Astrocyte of the spinal cord (primary cell): ENCODE results near the gene PCDHGB2.
"Not testable (repeated sequence)": the region's sequence is repeated elsewhere in the genome, so short reads cannot be mapped to it uniquely, and the experiment has no call there.

Source experiments
- DNase-seq: peaks from one replicate; pipeline ENCODE4 v3.0.0; 2011; ENCODE audit warnings: low read depth, low spot score
- H3K4me3 ChIP-seq: 2 replicates; pipeline ENCODE4 v1.5.1; 2011; ENCODE audit warnings: low read depth, mild to moderate bottlenecking, low read length, moderate library complexity
- in situ Hi-C: cut with HindIII; loops from 2 replicates; pipeline ENCODE4 v1.10.0; 2017; ENCODE audit warnings: low sequenced_read_pairs
- TF ChIP-seq, protein P1 (sequence below): IDR thresholded peaks from 2 replicates; pipeline ENCODE4 v1.5.1; 2012; ENCODE audit warnings: low read depth, mild to moderate bottlenecking, low read length, inconsistent platforms

Gene PCDHGB2

DNA sequence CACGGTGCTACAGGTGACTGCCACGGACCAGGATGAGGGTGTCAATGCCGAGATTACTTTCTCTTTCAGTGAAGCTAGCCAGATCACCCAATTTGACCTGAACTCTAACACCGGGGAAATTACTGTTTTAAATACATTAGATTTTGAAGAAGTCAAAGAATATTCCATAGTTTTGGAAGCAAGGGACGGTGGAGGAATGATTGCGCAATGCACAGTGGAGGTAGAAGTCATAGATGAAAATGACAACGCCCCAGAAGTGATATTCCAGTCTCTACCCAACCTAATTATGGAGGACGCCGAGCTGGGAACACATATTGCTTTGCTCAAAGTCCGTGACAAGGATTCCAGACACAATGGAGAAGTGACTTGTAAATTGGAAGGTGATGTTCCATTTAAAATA lies 28.9 kb downstream of the PCDHGB2 start:
- in situ Hi-C loops = no loop called here
- H3K4me3 ChIP-seq = no peak overlapping the region
- TF ChIP-seq, protein P1, sequence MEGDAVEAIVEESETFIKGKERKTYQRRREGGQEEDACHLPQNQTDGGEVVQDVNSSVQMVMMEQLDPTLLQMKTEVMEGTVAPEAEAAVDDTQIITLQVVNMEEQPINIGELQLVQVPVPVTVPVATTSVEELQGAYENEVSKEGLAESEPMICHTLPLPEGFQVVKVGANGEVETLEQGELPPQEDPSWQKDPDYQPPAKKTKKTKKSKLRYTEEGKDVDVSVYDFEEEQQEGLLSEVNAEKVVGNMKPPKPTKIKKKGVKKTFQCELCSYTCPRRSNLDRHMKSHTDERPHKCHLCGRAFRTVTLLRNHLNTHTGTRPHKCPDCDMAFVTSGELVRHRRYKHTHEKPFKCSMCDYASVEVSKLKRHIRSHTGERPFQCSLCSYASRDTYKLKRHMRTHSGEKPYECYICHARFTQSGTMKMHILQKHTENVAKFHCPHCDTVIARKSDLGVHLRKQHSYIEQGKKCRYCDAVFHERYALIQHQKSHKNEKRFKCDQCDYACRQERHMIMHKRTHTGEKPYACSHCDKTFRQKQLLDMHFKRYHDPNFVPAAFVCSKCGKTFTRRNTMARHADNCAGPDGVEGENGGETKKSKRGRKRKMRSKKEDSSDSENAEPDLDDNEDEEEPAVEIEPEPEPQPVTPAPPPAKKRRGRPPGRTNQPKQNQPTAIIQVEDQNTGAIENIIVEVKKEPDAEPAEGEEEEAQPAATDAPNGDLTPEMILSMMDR = no peak
- DNase-seq = no peak

DNA sequence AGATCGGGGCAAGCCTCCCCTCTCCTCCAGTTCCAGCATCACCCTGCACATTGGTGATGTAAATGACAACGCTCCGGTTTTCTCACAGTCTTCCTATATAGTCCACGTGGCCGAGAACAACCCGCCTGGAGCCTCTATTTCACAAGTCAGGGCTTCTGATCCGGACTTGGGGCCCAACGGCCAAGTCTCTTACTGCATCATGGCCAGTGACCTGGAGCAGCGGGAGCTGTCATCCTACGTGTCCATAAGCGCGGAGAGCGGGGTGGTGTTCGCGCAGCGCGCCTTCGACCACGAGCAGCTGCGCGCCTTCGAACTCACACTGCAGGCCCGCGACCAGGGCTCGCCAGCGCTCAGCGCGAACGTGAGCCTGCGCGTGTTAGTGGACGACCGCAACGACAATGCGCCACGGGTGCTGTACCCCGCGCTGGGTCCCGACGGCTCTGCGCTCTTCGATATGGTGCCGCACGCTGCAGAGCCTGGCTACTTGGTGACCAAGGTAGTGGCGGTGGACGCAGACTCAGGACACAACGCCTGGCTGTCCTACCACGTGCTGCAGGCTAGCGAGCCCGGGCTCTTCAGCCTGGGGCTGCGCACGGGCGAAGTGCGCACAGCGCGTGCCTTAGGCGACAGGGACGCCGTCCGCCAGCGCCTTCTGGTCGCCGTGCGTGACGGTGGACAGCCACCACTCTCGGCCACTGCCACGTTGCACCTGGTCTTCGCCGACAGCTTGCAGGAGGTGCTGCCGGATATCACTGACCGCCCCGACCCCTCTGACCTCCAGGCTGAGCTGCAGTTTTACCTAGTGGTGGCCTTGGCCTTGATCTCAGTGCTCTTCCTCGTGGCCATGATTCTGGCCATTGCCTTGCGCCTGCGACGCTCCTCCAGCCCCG lies 29.6 kb downstream of the PCDHGB2 start:
- in situ Hi-C loops = no loop called here
- H3K4me3 ChIP-seq = no peak overlapping the region
- DNase-seq = no peak

DNA sequence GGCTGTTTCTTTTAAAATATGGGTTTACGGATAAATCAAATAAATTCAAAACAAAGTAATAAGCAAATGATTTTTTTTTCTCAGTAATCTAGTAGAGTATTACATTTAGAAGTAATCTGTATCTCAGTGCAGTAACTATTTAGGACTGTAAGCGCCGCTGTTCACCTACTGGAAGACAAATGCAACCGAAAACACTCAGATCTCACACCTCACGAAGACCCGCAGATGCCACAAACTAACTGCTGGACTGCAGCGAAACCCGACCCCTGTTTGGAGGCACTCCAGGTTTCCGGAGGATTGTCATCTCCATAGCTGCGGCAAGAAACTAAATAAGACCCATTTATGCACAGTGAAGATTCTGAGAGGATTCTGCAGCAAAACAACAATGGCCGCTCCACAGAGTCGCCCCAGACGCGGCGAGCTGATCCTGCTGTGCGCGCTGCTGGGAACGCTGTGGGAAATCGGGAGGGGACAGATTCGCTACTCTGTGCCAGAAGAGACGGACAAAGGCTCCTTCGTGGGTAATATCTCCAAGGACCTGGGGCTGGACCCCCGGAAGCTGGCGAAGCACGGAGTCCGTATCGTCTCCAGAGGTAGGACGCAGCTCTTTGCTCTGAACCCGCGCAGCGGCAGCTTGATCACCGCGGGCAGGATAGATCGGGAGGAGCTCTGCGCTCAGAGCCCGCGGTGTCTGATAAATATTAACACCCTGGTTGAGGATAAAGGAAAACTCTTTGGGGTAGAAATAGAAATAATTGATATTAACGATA lies 32.8 kb downstream of the PCDHGB2 start, which contains the start of gene PCDHGA8:
TSS of gene PCDHGA8 (plus strand) at position 205 of the 770 bp plus-strand sequence. CDS start at position 386, 181 bp downstream.
- TF ChIP-seq, protein P1 = peak; percentile 13
- in situ Hi-C loops = no loop called here
- no peak for DNase-seq
- H3K4me3 ChIP-seq = no peak within 1 kb of the TSS

More for the DNA sequence above, 29.6 kb downstream of the PCDHGB2 start:
- TF ChIP-seq, protein P1 = no peak

DNA sequence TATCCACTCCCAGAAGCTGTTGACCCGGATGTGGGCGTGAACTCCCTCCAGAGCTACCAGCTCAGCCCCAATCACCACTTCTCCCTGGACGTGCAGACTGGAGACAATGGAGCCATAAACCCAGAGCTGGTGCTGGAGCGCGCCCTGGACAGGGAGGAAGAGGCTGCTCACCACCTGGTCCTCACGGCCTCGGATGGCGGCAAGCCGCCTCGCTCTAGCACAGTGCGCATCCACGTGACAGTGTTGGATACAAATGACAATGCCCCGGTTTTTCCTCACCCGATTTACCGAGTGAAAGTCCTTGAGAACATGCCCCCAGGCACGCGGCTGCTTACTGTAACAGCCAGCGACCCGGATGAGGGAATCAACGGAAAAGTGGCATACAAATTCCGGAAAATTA lies 33.5 kb downstream of the PCDHGB2 start:
- no peak for DNase-seq
- TF ChIP-seq, protein P1 = no peak
- in situ Hi-C loops = no loop called here
- H3K4me3 ChIP-seq = no peak overlapping the region

DNA sequence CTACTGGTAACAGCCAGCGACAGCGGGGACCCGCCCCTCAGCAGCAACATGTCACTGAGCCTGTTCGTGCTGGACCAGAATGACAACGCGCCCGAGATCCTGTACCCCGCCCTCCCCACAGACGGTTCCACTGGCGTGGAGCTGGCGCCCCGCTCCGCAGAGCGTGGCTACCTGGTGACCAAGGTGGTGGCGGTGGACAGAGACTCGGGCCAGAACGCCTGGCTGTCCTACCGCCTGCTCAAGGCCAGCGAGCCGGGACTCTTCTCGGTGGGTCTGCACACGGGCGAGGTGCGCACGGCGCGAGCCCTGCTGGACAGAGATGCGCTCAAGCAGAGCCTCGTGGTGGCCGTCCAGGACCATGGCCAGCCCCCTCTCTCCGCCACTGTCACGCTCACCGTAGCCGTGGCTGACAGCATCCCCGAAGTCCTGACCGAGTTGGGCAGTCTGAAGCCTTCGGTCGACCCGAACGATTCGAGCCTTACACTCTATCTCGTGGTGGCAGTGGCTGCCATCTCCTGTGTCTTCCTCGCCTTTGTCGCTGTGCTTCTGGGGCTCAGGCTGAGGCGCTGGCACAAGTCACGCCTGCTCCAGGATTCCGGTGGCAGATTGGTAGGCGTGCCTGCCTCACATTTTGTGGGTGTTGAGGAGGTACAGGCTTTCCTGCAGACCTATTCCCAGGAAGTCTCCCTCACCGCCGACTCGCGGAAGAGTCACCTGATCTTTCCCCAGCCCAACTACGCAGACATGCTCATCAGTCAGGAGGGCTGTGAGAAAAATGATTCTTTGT lies 34.8 kb downstream of the PCDHGB2 start:
- in situ Hi-C loops, H3K4me3 ChIP-seq, DNase-seq: not testable (repeated sequence)

DNA sequence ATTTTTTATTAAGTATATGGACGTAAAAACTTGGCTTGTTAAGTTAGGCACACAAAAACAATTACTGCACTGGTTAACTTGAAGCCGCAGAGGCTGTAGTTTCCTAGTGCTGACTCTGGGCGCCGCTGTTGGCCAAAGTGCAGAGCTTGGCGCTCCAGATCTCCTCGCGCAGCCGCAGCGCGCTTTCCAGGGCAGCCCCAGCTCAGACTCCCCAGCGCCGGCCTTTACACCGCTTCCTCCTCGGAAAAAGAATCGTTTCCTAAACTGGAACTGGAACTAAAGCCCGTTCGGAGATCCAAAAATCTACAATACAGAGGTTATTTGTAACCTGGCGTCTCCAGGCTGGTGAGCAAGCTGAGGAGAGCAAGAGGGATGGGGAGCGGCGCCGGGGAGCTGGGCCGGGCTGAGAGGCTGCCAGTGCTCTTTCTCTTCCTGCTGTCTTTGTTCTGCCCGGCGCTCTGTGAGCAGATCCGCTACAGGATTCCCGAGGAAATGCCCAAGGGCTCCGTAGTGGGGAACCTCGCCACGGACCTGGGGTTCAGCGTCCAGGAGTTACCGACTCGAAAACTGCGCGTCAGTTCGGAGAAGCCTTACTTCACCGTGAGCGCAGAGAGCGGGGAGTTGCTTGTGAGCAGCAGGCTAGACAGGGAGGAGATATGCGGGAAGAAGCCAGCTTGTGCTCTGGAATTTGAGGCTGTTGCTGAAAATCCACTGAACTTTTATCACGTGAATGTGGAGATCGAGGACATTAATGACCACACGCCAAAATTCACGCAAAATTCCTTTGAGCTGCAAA lies 38.2 kb downstream of the PCDHGB2 start, which contains the start of gene PCDHGB5:
TSS of gene PCDHGB5 (plus strand) at position 192 of the 796 bp plus-strand sequence. CDS start at position 373, 181 bp downstream.
- peak; percentile 72 for DNase-seq
- H3K4me3 ChIP-seq = peak within 1 kb of the TSS; percentile 38
- TF ChIP-seq, protein P1 = peak; percentile 65
- in situ Hi-C loops = not testable (repeated sequence)
